Type B pancreatic cell (in vitro differentiated cells): ENCODE measurements around the gene CDK6. TPM values are rescaled to one million over a fixed set of nuclear protein-coding genes. Genes with fewer than 3 reads are reported as not detected.

Experiments
- DNase-seq: peaks from one replicate; pipeline ENCODE4 v3.0.0; 2021; ENCODE audit warnings: mixed read lengths; ENCODE audit not compliant: unreplicated experiment; ENCODE audit errors: extremely low spot score
- H3K27ac Mint-ChIP-seq: 2 replicates; pipeline ENCODE4 v1.8.0; 2021; ENCODE audit warnings: mild to moderate bottlenecking, mixed read lengths
- H3K27me3 Mint-ChIP-seq: 2 replicates; pipeline ENCODE4 v1.8.0; 2021; ENCODE audit warnings: mixed read lengths
- H3K36me3 Mint-ChIP-seq: 2 replicates; pipeline ENCODE4 v1.8.0; 2021; ENCODE audit warnings: mixed read lengths
- H3K4me1 Mint-ChIP-seq: one replicate; pipeline ENCODE4 v1.8.0; 2021; ENCODE audit warnings: mixed read lengths; ENCODE audit not compliant: unreplicated experiment
- H3K4me3 Mint-ChIP-seq: 2 replicates; pipeline ENCODE4 v1.8.0; 2021; ENCODE audit warnings: mild to moderate bottlenecking, mixed read lengths
- H3K9me3 Mint-ChIP-seq: 2 replicates; pipeline ENCODE4 v1.8.0; 2021; ENCODE audit warnings: mixed read lengths
- total RNA-seq: library from RNA; stranded (reverse); gene quantifications from 2 replicates; pipeline ENCODE4 v1.2.1, GENCODE V29; 2021; ENCODE audit warnings: low replicate concordance
- TF ChIP-seq, protein P1 (sequence below): fragments of 200-600 bp; sonication (generic); conservative IDR thresholded peaks from 2 replicates; pipeline ENCODE4 v1.5.0; 2021; ENCODE audit warnings: antibody characterized with exemption, mild to moderate bottlenecking

CDK6 gene
- total RNA-seq, 1 donor from 2014 or later = 68.5 TPM

DNA sequence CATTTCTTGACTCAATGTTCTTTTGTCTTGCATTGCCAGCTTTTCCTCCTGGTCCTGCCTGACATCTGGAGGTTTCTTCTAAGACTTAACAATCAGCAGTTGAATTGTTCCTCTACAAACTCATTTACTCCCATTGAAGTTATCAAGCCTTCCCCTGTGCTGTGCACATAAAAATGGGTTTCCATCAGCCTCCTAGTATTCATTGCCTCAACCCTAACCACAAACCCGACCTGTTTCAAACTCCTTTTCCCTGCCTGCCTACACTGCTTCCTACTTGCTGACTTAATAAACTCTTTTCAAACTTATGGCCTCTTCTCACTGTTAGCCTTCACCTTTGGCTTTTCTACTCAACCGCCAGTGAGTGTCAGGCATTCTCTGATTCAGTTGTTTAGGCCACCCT, 9.4 kb upstream of the CDK6 start:
- H3K9me3 Mint-ChIP-seq = no peaks in the 10 kb centered on the region
- H3K27ac Mint-ChIP-seq = no peak overlapping the region
- no peak overlapping the region for H3K4me3 Mint-ChIP-seq
- H3K4me1 Mint-ChIP-seq = peaks cover 6% of the 10 kb centered on the region
- DNase-seq = no peak
- H3K36me3 Mint-ChIP-seq = no peaks in the 10 kb centered on the region
- H3K27me3 Mint-ChIP-seq = peaks cover 10% of the 10 kb centered on the region
- TF ChIP-seq, protein P1, sequence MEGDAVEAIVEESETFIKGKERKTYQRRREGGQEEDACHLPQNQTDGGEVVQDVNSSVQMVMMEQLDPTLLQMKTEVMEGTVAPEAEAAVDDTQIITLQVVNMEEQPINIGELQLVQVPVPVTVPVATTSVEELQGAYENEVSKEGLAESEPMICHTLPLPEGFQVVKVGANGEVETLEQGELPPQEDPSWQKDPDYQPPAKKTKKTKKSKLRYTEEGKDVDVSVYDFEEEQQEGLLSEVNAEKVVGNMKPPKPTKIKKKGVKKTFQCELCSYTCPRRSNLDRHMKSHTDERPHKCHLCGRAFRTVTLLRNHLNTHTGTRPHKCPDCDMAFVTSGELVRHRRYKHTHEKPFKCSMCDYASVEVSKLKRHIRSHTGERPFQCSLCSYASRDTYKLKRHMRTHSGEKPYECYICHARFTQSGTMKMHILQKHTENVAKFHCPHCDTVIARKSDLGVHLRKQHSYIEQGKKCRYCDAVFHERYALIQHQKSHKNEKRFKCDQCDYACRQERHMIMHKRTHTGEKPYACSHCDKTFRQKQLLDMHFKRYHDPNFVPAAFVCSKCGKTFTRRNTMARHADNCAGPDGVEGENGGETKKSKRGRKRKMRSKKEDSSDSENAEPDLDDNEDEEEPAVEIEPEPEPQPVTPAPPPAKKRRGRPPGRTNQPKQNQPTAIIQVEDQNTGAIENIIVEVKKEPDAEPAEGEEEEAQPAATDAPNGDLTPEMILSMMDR = no peak

- TF ChIP-seq, protein P1 = no peak
- Mint-ChIP-seq H3K4me3 (no peak overlapping the region), H3K4me1 (no peaks in the 10 kb centered on the region), H3K36me3 (no peaks in the 10 kb centered on the region), H3K27me3 (peaks cover 17% of the 10 kb centered on the region), H3K27ac (no peak overlapping the region), H3K9me3 (no peaks in the 10 kb centered on the region)
- DNase-seq = no peak
Observed at GRCh38 chr7:92843781-92844180, 7.4 kb upstream of the CDK6 start.

DNA sequence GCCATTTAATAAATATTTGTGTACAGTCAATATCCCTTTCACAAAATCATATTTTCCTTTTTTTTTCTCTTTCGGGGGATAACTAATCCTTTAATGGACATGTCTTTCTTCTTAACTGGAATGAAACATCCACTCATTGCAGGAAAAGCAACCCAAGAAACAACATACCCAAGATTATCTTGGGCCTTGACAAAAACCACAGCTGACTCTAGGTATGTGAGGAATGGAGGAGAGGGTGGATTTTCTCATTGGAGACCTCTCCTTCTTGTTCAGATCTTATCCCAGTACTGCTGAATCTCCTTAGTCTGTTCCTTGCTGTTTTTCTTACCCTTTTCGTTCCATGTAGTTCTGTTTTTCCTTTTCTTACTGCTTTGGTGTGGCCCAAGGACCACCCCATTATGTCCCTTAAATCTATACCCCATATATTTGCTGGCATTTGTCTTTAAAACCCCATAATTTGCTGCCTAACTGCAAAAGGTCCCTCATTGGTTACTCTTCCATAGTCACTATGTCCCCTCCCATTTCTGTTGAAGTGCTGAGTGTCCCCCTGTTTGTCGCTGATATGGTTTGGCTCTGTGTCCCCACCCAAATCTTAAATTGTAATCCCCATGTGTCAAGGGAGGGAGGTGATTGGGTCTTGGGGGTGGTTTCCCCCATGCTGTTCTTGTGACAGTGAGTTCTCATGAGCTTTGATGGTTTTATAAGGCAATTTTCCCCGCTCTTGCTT, 6.8 kb upstream of the CDK6 start:
- Mint-ChIP-seq H3K27ac (no peak overlapping the region), H3K27me3 (peaks cover 20% of the 10 kb centered on the region), H3K9me3 (no peaks in the 10 kb centered on the region), H3K4me1 (no peaks in the 10 kb centered on the region), H3K36me3 (no peaks in the 10 kb centered on the region), H3K4me3 (no peak overlapping the region)
- no peak for DNase-seq
- TF ChIP-seq, protein P1 = no peak

DNA sequence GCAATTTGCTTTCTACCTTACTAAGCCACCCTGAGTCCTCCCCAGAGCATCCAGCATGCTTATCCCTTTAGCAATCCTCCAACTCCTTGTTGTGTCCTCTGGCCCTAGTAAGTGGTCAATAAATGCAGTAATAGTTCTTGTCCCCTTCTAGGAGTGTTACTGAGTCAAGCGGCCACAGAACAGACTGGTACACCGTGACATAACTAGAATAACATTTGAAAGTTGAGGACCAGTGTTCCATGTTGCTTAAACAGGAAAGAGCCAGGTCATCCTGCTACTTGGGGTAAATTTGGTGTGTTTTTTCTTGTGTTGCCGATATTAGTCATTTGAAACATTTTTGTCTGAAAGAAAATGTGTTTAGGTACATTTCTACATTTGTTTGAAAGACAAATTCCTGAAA, 4.8 kb upstream of the CDK6 start:
- TF ChIP-seq, protein P1 = no peak
- no peak overlapping the region for H3K27ac Mint-ChIP-seq
- H3K27me3 Mint-ChIP-seq = peaks cover 27% of the 10 kb centered on the region
- H3K36me3 Mint-ChIP-seq = no peaks in the 10 kb centered on the region
- H3K4me1 Mint-ChIP-seq = peaks cover 7% of the 10 kb centered on the region
- H3K4me3 Mint-ChIP-seq = no peak overlapping the region
- DNase-seq = no peak
- no peaks in the 10 kb centered on the region for H3K9me3 Mint-ChIP-seq

- no peak for DNase-seq
- Mint-ChIP-seq H3K27me3 (peaks cover 30% of the 10 kb centered on the region), H3K4me3 (no peak overlapping the region), H3K27ac (no peak overlapping the region), H3K4me1 (peaks cover 7% of the 10 kb centered on the region), H3K9me3 (no peaks in the 10 kb centered on the region), H3K36me3 (no peaks in the 10 kb centered on the region)
- TF ChIP-seq, protein P1 = no peak
Observed at GRCh38 chr7:92840316-92840715, 3.9 kb upstream of the CDK6 start.
